Activated T-helper 9 cell treated with anti-CD3 and anti-CD28 coated beads, Interleukin-2, amount 50 U/mL, for 16 hours (primary cell): Measurements from ENCODE around the gene STARD4.

Experiments used
- DNase-seq: peaks from one replicate; pipeline ENCODE4 v3.0.0-alpha.2; 2020; ENCODE audit warnings: low read depth

STARD4 gene

GRCh38 chr5:111472096-111472495, 40.2 kb downstream of the STARD4 start:
- DNase-seq, result no peak

GRCh38 chr5:111469903-111470302, 42.4 kb downstream of the STARD4 start:
- DNase-seq, result no peak

GRCh38 chr5:111469293-111469896, 42.9 kb downstream of the STARD4 start:
- DNase-seq, result no peak

GRCh38 chr5:111463311-111463710, 49.0 kb downstream of the STARD4 start:
- DNase-seq, result no peak

- DNase-seq, result no peak
Observed at GRCh38 chr5:111461934-111462333, 50.4 kb downstream of the STARD4 start.

GRCh38 chr5:111461255-111461671, 51.1 kb downstream of the STARD4 start:
- DNase-seq, result no peak

- no peak for DNase-seq
Observed at GRCh38 chr5:111454776-111455175, 57.6 kb downstream of the STARD4 start.

- DNase-seq, result no peak
Observed at GRCh38 chr5:111454198-111454622, 58.1 kb downstream of the STARD4 start.

GRCh38 chr5:111453747-111454146, 58.6 kb downstream of the STARD4 start:
- DNase-seq, result no peak

- DNase-seq, result no peak
Observed at GRCh38 chr5:111453295-111453694, 59.0 kb downstream of the STARD4 start.

- no peak for DNase-seq
Observed at GRCh38 chr5:111447822-111448221, 64.5 kb downstream of the STARD4 start.

- DNase-seq, result no peak
Observed at GRCh38 chr5:111447099-111447498, 65.2 kb downstream of the STARD4 start.
